C4-2B (cell line): Measurements from ENCODE around the gene NAT16.
A peak's percentile ranks its signal among the peaks of the same experiment; 100 is the strongest.

Source experiments
- H3K27ac ChIP-seq: fragments of 450-650 bp; 2 replicates; pipeline ENCODE4 v1.5.1; 2017
- ZFX ChIP-seq: fragments of 450-650 bp; IDR thresholded peaks from 2 replicates; pipeline ENCODE4 v1.6.1; 2017
- TF ChIP-seq, protein P1 (sequence below): fragments of 450-650 bp; conservative IDR thresholded peaks from 2 replicates; pipeline ENCODE4 v1.5.1; 2017; ENCODE audit warnings: mild to moderate bottlenecking

NAT16 gene

GRCh38 chr7:101156866-101157589 is 23.1 kb downstream of the NAT16 start:
- H3K27ac ChIP-seq: peak overlapping the region; percentile 95
- no peak for TF ChIP-seq ZFX
- TF ChIP-seq, protein P1, sequence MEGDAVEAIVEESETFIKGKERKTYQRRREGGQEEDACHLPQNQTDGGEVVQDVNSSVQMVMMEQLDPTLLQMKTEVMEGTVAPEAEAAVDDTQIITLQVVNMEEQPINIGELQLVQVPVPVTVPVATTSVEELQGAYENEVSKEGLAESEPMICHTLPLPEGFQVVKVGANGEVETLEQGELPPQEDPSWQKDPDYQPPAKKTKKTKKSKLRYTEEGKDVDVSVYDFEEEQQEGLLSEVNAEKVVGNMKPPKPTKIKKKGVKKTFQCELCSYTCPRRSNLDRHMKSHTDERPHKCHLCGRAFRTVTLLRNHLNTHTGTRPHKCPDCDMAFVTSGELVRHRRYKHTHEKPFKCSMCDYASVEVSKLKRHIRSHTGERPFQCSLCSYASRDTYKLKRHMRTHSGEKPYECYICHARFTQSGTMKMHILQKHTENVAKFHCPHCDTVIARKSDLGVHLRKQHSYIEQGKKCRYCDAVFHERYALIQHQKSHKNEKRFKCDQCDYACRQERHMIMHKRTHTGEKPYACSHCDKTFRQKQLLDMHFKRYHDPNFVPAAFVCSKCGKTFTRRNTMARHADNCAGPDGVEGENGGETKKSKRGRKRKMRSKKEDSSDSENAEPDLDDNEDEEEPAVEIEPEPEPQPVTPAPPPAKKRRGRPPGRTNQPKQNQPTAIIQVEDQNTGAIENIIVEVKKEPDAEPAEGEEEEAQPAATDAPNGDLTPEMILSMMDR: no peak

DNA sequence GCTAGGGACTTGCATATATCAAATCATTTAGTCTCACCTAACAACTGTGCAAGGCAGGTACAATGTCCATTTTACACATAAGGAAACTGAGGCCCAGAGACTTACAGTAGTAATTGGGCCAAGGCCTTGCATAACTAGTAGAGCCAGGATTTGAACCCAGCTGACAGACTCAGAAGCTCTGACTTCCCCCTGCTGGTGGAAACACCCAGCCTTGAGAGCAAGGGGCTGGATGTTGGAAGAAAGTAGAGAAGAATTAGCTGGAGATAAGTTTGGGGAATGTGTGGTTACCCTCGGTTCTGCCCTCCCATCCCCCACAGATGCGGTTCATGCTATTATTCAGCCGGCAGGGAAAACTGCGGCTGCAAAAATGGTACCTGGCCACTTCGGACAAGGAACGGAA is 23.8 kb downstream of the NAT16 start:
- H3K27ac ChIP-seq: peak overlapping the region; percentile 95
- TF ChIP-seq ZFX: no peak
- TF ChIP-seq, protein P1: no peak

GRCh38 chr7:101155303-101155702 is 24.8 kb downstream of the NAT16 start:
- TF ChIP-seq, protein P1: no peak
- no peak for TF ChIP-seq ZFX
- H3K27ac ChIP-seq: peak overlapping the region; percentile 95

GRCh38 chr7:101154693-101155102 is 25.4 kb downstream of the NAT16 start:
- H3K27ac ChIP-seq: peak overlapping the region; percentile 95
- peak; percentile 39; the same call in 1 of the 2 replicates for TF ChIP-seq ZFX
- TF ChIP-seq, protein P1: no peak

- peak within 1 kb of the TSS; percentile 95 for H3K27ac ChIP-seq
- TF ChIP-seq ZFX: no peak
- TF ChIP-seq, protein P1: no peak
These were observed 26.0 kb downstream of the NAT16 start, which contains the start of gene AP1S1 for GRCh38 chr7:101153969-101154692. TSS of gene AP1S1 (plus strand) at chr7:101154476. CDS start at chr7:101154515, 39 bp downstream.

DNA sequence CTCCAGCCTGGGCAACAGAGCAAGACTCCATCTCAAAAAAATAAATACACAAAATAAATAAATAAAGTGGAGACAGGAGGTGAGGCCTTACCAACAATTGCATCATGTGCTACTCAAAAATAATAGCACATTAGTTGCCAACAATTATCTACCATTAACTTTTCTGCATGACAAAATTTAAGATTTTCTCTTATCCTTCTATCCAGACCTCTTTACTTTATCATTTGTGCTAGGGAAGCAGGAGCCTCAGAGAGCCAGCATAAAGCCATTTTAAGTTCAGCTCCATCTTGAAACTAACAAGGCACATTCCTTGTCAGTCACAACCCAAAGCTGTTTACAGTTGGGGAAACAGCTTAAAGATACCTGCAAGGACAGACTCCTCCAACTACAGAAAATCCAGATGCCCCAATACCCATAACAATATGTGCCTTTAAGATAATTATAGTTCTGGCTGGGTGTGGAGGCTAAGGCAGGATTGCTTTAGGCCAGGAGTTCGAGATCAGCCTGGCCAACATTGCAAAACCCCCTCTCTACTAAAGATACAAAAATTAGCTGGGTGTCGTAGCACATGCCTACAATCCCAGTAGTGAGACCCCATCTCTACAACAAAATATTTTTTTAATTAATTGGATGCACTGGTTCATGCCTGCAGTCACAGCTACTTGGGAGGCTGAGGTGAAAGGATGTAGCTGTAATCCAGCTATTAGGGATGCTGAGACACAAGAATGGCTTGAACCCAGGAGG is 28.0 kb downstream of the NAT16 start:
- no peak for TF ChIP-seq ZFX
- TF ChIP-seq, protein P1: no peak
- no peak overlapping the region for H3K27ac ChIP-seq
